GM12892 (cell line): Measurements from ENCODE around the gene SPATS1.
A peak's percentile ranks its signal among the peaks of the same experiment; 100 is the strongest.

Experiments used
- POLR2A ChIP-seq: IDR thresholded peaks from 2 replicates; pipeline ENCODE4 v1.6.1; 2011; ENCODE audit warnings: low read depth, low read length, control low read depth
- POLR2AphosphoS5 ChIP-seq: IDR thresholded peaks from 2 replicates; pipeline ENCODE4 v1.6.1; 2011; ENCODE audit warnings: low read depth, low read length, control low read depth

DNA sequence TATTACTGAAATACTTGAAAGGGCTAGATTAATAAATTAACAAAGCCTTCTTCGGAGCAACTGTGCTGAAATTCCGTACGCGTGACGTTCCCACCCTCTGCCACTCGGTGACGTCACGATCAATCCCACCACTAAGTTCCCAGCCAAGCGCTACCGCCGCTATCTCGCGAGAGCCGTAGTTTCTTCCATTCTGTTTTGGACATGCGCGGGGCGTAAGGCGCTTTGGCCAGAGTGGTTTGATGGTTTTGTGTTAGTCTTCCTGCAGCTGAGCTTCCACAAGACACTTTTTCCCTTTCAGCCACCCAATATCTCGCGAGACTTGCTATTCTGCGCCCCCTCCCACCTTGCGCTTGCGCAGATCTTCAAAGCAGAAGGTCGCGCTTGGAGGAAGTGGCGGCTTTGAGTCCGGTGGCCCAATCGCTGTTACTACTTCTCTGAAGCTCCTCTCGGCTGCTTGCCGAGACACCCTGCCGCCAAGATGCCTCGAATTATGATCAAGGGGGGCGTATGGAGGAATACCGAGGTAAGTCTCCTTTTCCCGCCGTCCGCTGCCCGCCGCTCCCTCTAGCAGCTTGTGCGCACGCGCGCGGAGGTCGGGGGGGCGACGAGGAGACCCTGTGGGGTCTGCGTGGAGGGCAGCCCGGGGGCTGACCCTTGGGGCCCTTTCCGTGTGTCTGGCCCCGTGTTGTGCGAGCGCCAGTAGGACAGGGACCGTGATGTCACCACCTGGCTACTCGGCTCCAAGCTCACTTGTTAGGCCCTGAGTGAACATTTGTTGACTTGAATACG, 45.1 kb downstream of the SPATS1 start, which contains the start of gene CDC5L:
- TF ChIP-seq POLR2A (peak; percentile 96), POLR2AphosphoS5 (peak; percentile 97)
